ENCODE data around the gene MIA2. TPM values are rescaled to one million over a fixed set of nuclear protein-coding genes. Genes with fewer than 3 reads are reported as not detected.
"Not testable (repeated sequence)": the region's sequence is repeated elsewhere in the genome, so short reads cannot be mapped to it uniquely, and the experiment has no call there.

Gene MIA2
- total RNA-seq, 1 experiment from 2014 or later: 18.3 TPM

GRCh38 chr14:39303115-39303514, 69.4 kb downstream of the MIA2 start:
- peak; percentile 1 for DNase-seq (ENCODE audit: low read depth)
- in situ Hi-C loops (cut with HindIII; ENCODE audit: low pct_unique_long_range_greater_than_20kb, low sequenced_read_pairs): no loop called here

DNA sequence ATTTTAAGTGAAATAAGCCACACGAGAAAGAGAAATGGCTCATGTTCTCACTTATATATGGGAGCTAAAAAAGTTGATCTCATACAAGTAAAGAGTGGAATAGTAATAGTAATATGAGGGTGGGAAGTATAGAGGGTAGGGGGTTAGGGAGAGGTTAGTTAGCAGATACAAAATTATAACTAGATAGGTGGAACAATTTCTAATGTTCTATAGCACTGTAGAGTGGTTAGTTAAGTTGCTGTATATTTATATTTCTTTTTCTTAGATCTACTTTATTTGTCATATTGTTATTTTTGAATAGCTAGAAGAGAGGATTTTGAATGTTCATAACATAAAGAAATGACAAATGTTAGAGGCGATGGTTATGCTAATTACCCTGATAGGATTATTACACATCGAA, 74.1 kb downstream of the MIA2 start:
- in situ Hi-C loops (cut with HindIII; ENCODE audit: low pct_unique_long_range_greater_than_20kb, low sequenced_read_pairs): no loop called here

DNA sequence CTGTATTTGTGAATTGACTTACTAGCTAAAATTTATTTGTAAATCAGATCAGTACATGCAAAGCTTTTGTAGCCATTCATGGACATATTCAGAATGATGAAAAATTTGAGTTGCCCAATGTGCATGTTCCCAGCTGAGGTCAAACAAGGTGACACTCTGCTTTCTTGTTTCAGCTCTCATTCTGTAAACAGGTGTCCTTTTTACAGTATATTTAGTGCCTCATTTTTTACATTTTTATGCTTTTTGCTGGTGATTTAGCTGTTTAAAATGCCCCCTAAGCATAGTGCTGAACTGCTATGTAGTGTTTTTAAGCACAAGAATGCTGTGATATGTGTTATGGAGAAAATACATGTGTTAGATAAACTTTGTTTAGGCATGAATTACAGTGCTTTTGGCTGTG, 76.3 kb downstream of the MIA2 start:
- DNase-seq (ENCODE audit: low read depth): no peak

More for the DNA sequence above, 74.1 kb downstream of the MIA2 start:
- no peak for DNase-seq (ENCODE audit: low read depth)

DNA sequence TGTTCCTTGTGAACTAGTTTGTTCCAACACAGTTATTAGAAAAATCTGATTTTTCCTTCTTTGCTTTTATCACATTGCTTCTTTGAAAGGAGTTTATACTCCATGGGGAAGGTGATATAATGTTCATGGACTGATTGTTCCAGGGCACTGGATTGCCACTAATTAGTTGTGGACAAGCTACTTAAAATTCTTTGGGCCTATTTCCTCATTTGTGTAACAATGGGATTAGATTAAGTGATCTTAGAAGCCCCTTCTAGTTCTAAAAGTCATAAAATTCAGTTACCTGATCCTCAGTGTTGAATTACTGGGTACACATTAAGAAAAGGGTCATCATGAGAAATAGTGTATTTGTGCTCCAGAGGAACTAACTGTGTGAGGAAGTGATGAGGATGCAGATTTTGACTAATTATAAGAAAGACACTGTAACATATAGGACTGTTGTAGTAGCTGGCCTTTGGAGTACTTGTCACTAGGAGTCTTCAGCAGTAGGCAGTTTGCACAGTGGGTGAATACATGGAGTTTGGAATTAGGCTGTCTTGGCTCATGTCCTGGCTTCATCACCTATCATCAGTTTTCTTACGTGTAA, 82.2 kb downstream of the MIA2 start:
- in situ Hi-C loops (cut with HindIII; ENCODE audit: low pct_unique_long_range_greater_than_20kb, low sequenced_read_pairs): no loop called here
- no peak for DNase-seq (ENCODE audit: low read depth)

More for the DNA sequence above, 76.3 kb downstream of the MIA2 start:
- in situ Hi-C loops (cut with HindIII; ENCODE audit: low pct_unique_long_range_greater_than_20kb, low sequenced_read_pairs): no loop called here

DNA sequence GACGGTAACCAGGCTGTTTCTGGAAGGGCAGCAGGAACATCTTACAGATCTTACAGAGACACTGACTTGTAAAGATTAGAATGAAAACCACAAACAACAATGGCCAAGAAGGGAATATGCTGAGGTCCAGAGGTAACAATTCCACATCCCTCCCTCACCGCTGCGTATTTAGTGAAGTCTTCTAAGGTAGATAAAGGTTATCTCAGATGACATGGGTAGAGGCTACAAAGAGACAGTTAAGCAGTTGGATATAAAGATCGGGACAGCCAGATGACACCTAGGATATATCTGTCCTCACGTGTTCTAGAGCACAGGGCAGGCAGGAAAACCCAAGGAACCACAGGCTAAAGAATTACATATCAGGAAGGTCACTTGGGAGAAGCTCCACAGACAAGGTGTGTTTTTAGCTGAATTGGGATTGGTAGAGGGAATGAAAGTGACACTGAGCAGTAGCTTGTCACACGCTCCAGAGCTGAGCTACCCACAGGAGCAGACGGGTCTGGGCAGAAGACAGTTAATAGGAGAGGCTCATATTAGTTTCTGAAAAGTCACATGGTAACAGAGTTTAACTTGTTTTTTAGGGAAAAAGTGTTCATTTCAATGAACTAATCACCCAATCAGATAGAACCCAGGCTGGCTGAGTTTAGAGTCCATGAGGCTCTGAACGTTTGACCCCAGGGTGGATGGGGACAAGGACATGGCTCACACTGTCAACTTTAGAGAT, 83.3 kb downstream of the MIA2 start:
- DNase-seq (ENCODE audit: low read depth): no peak
- in situ Hi-C loops (cut with HindIII; ENCODE audit: low pct_unique_long_range_greater_than_20kb, low sequenced_read_pairs): no loop called here

DNA sequence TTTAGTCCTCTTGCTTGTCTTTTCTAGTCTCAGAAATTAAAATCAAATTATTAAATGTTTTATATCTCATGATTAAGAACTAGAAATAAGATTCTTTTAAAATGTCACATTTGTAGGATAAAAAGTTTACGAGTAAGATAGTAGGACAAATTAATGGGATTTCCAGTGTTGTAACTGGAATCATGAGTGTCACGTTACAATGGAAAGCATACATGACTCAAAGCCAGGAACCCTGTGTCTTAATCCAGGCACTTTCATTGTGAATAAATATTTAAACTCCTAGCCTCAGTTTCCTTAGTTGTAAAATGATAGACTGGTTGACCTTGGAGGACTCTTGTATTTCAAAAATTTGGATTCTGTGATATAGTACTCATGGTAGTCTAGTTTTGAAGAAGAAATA, 84.9 kb downstream of the MIA2 start:
- in situ Hi-C loops (cut with HindIII; ENCODE audit: low pct_unique_long_range_greater_than_20kb, low sequenced_read_pairs): no loop called here
- DNase-seq (ENCODE audit: low read depth): no peak

DNA sequence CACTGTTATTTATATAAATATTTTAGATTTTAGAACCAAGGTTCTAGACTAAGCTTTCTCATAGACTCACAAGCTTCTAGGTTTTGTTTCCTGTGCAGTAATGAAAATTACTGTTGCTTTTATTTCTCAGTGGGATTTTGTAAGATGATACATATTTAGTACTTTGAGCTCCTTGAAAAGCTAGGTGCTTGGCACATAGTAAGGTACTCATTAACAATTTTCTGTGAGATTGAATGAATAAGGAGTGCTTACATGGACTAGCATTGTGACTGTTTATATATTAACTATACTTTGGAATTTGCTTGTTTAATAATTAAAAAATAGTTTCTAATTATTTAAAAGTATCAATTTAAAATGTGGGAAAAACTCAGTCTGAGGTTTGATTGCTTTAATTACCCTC, 85.7 kb downstream of the MIA2 start:
- no peak for DNase-seq (ENCODE audit: low read depth)
- in situ Hi-C loops (cut with HindIII; ENCODE audit: low pct_unique_long_range_greater_than_20kb, low sequenced_read_pairs): no loop called here

GRCh38 chr14:39320318-39320717, 86.6 kb downstream of the MIA2 start:
- DNase-seq (ENCODE audit: low read depth): no peak
- in situ Hi-C loops (cut with HindIII; ENCODE audit: low pct_unique_long_range_greater_than_20kb, low sequenced_read_pairs): no loop called here

DNA sequence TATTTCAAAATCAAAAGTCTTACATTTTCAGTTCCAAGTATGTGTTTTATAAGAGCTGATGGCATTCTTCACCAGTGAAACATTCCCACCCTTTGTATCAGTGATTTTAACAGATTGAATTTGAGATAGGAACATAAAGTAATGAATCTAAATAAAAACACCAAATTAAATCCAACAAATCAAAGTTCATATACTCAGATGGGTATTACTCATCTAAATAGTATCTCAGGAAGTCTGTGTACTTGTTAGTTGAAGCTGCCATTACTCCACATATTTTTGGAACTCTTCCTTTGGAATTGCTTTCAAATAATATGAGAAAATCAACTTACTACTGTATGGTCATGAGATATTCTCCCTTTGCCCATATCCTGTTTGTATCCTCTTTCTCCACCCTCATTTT, 89.1 kb downstream of the MIA2 start:
- in situ Hi-C loops (cut with HindIII; ENCODE audit: low pct_unique_long_range_greater_than_20kb, low sequenced_read_pairs): no loop called here
- DNase-seq (ENCODE audit: low read depth): no peak

DNA sequence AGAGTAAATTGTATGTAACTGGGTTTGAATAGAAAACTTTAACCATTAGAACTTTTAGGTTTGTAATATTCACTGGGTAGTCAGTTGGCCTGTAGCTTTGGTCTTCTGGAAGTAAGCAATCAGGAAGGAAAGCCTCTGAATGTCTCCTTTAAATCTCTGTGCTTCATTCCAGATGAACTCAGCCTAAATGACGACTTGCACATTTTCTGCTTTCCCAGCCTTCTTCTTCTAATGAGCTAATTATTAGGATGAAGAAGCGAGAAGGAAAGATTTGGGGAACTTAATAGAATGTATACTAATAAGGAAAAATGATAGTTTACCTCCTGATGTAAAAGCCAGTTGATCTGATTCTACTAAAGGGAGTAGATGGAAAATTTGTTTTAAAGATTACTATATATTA, 90.4 kb downstream of the MIA2 start:
- in situ Hi-C loops (cut with HindIII; ENCODE audit: low pct_unique_long_range_greater_than_20kb, low sequenced_read_pairs): no loop called here

DNA sequence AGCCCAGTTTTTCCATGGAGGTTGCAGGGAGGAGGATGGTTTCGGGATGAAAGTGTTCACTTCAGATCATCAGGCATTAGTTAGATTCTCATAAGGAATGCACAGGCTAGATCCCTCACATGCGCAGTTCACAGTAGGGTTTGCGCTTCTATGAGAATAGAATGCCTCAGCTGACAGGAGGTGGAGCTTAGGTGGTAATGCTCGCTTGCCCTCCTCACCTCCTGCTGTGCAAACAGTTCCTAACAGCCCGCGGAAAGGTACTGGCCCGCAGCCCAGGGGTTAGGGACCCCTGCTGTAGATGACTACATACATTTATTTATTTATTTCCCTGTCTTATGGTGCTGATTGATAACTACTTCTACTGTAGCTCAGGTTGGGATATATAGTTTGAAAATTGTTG, 105.3 kb downstream of the MIA2 start:
- in situ Hi-C loops (cut with HindIII; ENCODE audit: low pct_unique_long_range_greater_than_20kb, low sequenced_read_pairs): no loop called here
- no peak for DNase-seq (ENCODE audit: low read depth)

More for the DNA sequence above, 90.4 kb downstream of the MIA2 start:
- DNase-seq (ENCODE audit: low read depth): no peak

DNA sequence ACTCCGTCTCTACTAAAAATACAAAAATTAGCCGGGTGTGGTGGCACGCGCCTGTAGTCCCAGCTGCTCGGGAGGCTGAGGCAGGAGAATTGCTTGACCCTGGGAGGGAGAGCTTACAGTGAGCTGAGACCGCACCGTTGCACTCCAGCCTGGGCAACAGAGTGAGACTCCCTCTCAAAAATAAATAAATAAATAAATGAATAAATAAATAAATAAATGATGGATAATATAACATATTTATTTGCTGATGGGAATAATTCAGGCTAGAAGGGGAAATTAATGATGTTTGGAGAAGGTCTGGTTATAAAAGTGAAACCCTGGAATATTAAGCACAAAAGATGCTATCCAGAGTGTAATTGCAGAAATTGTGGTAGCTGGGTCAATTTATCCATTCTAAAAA, 107.4 kb downstream of the MIA2 start:
- DNase-seq (ENCODE audit: low read depth); in situ Hi-C loops (cut with HindIII; ENCODE audit: low pct_unique_long_range_greater_than_20kb, low sequenced_read_pairs): not testable (repeated sequence)

- no peak for DNase-seq (ENCODE audit: low read depth)
- in situ Hi-C loops (cut with HindIII; ENCODE audit: low pct_unique_long_range_greater_than_20kb, low sequenced_read_pairs): no loop called here
These were observed 109.1 kb downstream of the MIA2 start for GRCh38 chr14:39342768-39343167.

GRCh38 chr14:39343614-39344013, 109.9 kb downstream of the MIA2 start:
- DNase-seq (ENCODE audit: low read depth): no peak
- in situ Hi-C loops (cut with HindIII; ENCODE audit: low pct_unique_long_range_greater_than_20kb, low sequenced_read_pairs): no loop called here

DNA sequence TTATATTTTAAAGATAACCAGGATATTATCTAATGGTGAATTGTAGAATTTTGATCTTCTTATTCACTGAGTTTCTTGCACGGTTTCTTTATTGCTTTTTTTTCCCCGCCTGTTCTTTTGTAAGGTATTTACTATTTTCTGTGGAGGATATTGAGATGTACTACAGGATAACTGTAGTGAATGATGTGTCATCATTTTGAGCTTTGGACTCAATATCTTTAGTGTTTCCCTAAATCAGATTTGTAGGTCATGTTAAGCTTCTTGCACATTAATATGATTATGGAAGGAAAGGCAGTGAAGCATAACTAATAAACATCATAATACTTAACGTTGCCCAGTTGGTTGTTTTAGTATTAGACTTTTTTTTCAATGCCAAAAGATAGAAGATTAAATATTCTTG, 117.2 kb downstream of the MIA2 start:
- no peak for DNase-seq (ENCODE audit: low read depth)
- in situ Hi-C loops (cut with HindIII; ENCODE audit: low pct_unique_long_range_greater_than_20kb, low sequenced_read_pairs): no loop called here

- DNase-seq (ENCODE audit: low read depth): no peak
- in situ Hi-C loops (cut with HindIII; ENCODE audit: low pct_unique_long_range_greater_than_20kb, low sequenced_read_pairs): no loop called here
These were observed 118.0 kb downstream of the MIA2 start for GRCh38 chr14:39351708-39352107.

GRCh38 chr14:39359069-39359468, 125.4 kb downstream of the MIA2 start:
- in situ Hi-C loops (cut with HindIII; ENCODE audit: low pct_unique_long_range_greater_than_20kb, low sequenced_read_pairs): not testable (repeated sequence)

GRCh38 chr14:39360316-39360715, 126.6 kb downstream of the MIA2 start:
- in situ Hi-C loops (cut with HindIII; ENCODE audit: low pct_unique_long_range_greater_than_20kb, low sequenced_read_pairs): no loop called here
- no peak for DNase-seq (ENCODE audit: low read depth)

More at GRCh38 chr14:39359069-39359468, 125.4 kb downstream of the MIA2 start:
- not testable (repeated sequence) for DNase-seq (ENCODE audit: low read depth)

DNA sequence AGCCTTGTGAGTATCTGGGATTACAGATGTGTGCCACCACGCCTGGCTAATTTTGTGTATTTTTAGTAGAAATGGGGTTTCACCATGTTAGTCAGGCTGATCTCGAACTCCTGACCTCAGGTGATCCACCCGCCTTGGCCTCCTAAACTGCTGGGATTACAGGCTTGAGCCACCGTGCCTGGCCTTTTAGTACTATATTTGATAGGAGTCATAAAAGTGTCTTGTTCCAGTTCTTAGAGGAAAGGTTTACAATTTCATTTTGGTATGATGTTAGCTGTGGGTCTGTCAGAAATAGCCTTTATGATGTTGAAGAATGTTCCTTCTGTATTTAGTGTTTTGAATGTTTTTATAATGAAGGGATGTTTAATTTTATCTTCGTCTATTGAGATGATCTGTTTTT, 127.8 kb downstream of the MIA2 start:
- DNase-seq (ENCODE audit: low read depth); in situ Hi-C loops (cut with HindIII; ENCODE audit: low pct_unique_long_range_greater_than_20kb, low sequenced_read_pairs): not testable (repeated sequence)

DNA sequence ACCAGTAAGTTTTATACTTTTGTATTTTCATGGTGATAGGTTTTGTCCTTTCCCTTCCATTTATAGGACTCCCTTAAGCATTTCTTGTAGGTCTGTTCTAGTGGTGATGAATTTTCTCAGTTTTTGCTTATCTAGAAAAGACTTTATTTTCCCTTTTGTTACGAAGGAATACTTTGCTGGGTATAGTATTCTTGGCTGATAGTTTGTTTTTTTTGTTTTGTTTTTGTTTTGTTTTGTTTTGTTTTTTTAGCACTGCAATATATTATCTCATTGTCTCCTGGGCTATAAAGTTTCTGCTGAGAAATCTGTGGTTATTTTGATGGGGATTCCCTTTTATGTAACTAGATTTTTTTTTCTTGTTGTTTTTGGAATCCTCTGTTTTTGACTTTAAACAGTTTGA, 130.8 kb downstream of the MIA2 start:
- no peak for DNase-seq (ENCODE audit: low read depth)
- in situ Hi-C loops (cut with HindIII; ENCODE audit: low pct_unique_long_range_greater_than_20kb, low sequenced_read_pairs): no loop called here

Measured in Caki2 (cell line).